SK-N-SH treated with all-trans-retinoic acid at 6 μM for 48 hours (cell line): ENCODE measurements around the gene RAMACL.

Experiments
- ARNTL ChIP-seq: fragments of 450-650 bp; formaldehyde crosslinking; IDR thresholded peaks from 2 replicates; pipeline ENCODE4 v1.5.0; 2020; ENCODE audit warnings: low read depth, mild to moderate bottlenecking, moderate library complexity, borderline replicate concordance
- TOX ChIP-seq: fragments of 250-450 bp; sonication (Bioruptor Pico); IDR thresholded peaks from 2 replicates; pipeline ENCODE4 v1.8.0; 2021; ENCODE audit warnings: mild to moderate bottlenecking, moderate library complexity, borderline replicate concordance
- TF ChIP-seq, protein P1 (sequence below): fragments of 250-450 bp; sonication (Bioruptor Pico); IDR thresholded peaks from 2 replicates; pipeline ENCODE4 v1.8.0; 2021; ENCODE audit warnings: low read depth, mild to moderate bottlenecking, moderate library complexity, borderline replicate concordance
- TF ChIP-seq, protein P2 (sequence below): fragments of 250-450 bp; sonication (Bioruptor Pico); IDR thresholded peaks from 2 replicates; pipeline ENCODE4 v1.5.1; 2020; ENCODE audit warnings: low read depth, mild to moderate bottlenecking, moderate library complexity

DNA sequence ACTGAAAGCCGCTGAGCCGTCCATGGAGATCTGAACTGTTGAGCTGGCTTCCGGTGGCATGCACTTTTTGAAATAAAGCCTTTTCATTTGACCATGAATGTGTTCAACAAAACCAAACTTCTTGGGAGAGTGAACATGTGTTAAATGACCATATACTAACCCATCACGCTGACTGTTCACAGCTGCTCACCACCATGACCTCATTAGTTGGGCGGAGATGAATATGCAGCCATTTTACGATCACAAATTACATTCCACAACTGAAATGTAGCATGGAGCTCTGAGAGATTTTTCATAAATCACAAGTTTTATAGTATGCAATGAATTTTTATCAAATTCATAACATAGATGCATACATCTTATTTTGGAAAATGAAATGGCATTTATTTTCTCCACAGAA lies 4.2 kb downstream of the RAMACL start:
- TF ChIP-seq ARNTL (CRISPR knock-in tag) (no peak), TOX (CRISPR knock-in tag) (no peak)
- TF ChIP-seq, protein P1, sequence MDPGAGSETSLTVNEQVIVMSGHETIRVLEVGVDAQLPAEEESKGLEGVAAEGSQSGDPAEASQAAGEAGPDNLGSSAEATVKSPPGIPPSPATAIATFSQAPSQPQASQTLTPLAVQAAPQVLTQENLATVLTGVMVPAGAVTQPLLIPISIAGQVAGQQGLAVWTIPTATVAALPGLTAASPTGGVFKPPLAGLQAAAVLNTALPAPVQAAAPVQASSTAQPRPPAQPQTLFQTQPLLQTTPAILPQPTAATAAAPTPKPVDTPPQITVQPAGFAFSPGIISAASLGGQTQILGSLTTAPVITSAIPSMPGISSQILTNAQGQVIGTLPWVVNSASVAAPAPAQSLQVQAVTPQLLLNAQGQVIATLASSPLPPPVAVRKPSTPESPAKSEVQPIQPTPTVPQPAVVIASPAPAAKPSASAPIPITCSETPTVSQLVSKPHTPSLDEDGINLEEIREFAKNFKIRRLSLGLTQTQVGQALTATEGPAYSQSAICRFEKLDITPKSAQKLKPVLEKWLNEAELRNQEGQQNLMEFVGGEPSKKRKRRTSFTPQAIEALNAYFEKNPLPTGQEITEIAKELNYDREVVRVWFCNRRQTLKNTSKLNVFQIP (CRISPR knock-in tag), result no peak
- TF ChIP-seq, protein P2, sequence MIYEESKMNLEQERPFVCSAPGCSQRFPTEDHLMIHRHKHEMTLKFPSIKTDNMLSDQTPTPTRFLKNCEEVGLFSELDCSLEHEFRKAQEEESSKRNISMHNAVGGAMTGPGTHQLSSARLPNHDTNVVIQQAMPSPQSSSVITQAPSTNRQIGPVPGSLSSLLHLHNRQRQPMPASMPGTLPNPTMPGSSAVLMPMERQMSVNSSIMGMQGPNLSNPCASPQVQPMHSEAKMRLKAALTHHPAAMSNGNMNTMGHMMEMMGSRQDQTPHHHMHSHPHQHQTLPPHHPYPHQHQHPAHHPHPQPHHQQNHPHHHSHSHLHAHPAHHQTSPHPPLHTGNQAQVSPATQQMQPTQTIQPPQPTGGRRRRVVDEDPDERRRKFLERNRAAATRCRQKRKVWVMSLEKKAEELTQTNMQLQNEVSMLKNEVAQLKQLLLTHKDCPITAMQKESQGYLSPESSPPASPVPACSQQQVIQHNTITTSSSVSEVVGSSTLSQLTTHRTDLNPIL, result no peak
